Suprapubic skin (tissue), 4 donors: Measurements from ENCODE around the gene FRMD4A. TPM values are rescaled to one million over a fixed set of nuclear protein-coding genes. Genes with fewer than 3 reads are reported as not detected.
A peak's percentile ranks its signal among the peaks of the same experiment; 100 is the strongest.

Experiments used
- DNase-seq, 2 donors: peaks; one replicate each; pipeline ENCODE4 v3.0.0-alpha.2; 2019; ENCODE audit warnings: low spot score in 2 of 2
- H3K27ac ChIP-seq: fragments of 200-600 bp; sonication (generic); one replicate; pipeline ENCODE4 v1.5.1; 2019
- H3K27me3 ChIP-seq: fragments of 200-600 bp; sonication (generic); one replicate; pipeline ENCODE4 v1.5.1; 2019
- H3K36me3 ChIP-seq: fragments of 200-600 bp; sonication (generic); one replicate; pipeline ENCODE4 v1.5.1; 2019
- H3K4me1 ChIP-seq: fragments of 200-600 bp; sonication (generic); one replicate; pipeline ENCODE4 v1.5.1; 2019
- H3K4me3 ChIP-seq: fragments of 200-600 bp; sonication (generic); one replicate; pipeline ENCODE4 v1.5.1; 2019; ENCODE audit warnings: mild to moderate bottlenecking
- H3K9me3 ChIP-seq: fragments of 200-600 bp; sonication (generic); one replicate; pipeline ENCODE4 v1.5.1; 2019
- CTCF ChIP-seq, 2 donors: fragments of 200-600 bp in 1 of 2; fragments of 450-650 bp in 1 of 2; sonication (generic) in 1 of 2; IDR thresholded peaks; one replicate each; pipeline ENCODE4 v1.5.1; 2016 to 2019; ENCODE audit warnings: antibody characterized with exemption in 2 of 2, mild to moderate bottlenecking in 1 of 2, moderate library complexity in 1 of 2
- EP300 ChIP-seq: sonication (generic); formaldehyde crosslinking; IDR thresholded peaks from one replicate; pipeline ENCODE4 v1.6.1; 2017; ENCODE audit warnings: antibody characterized with exemption
- POLR2A ChIP-seq, 2 donors: fragments of 450-650 bp; IDR thresholded peaks; one replicate each; pipeline ENCODE4 v1.6.1; 2017; ENCODE audit warnings: antibody characterized with exemption in 2 of 2, mild to moderate bottlenecking in 2 of 2, moderate library complexity in 2 of 2
- POLR2AphosphoS5 ChIP-seq, 3 donors: sonication (generic); formaldehyde crosslinking; IDR thresholded peaks; one replicate each; pipeline ENCODE4 v1.6.1; 2017; ENCODE audit warnings: antibody characterized with exemption in 3 of 3
- WGBS: methylation state at CpG from one replicate; pipeline ENCODE4 v1.1.5; 2018; 5-methylcytosine and 5-hydroxymethylcytosine counted together
- total RNA-seq, 4 donors: library from RNA; depleted of rRNA; stranded (reverse); fragments of >200 nt; gene quantifications; one replicate each; pipeline ENCODE4 v1.1.0, GENCODE V29; 2016

FRMD4A gene
- total RNA-seq, 4 donors from 2014 or later, result 27.4 to 86.3 (median 58.0) TPM

DNA sequence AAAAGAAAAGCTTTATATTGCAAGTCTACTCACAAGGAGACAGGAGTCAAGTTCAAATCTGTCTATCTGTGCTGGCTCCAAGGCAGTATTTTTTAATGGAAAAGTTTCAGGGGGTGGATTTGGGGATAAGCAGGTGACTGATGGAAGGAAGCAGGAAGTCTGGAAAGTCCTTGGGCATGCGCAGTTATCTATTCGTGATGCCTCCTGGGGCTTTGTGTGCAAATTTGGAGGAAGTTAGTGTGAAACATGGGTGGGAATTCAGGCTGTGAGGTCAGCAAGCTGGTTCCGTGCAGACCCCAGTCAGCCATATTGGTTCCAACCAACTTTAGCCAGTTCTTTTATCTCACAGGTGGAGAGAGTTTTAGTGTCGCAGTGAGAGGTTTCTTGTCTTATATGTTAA, 140.0 kb downstream of the FRMD4A start:
- Histone ChIP-seq H3K27me3 (peaks cover 3% of the 10 kb centered on the region), H3K4me3 (no peak overlapping the region), H3K9me3 (no peaks in the 10 kb centered on the region), H3K4me1 (no peaks in the 10 kb centered on the region), H3K27ac (no peak overlapping the region), H3K36me3 (no peaks in the 10 kb centered on the region)
- TF ChIP-seq POLR2A (IDR thresholded peaks at IDR 0.05) (no peak), CTCF (IDR thresholded peaks at IDR 0.05) (no peak), POLR2AphosphoS5 (IDR thresholded peaks at IDR 0.05) (no peak), EP300 (no peak)
- WGBS, result 66% methylated on average over 4 of the region's 4 CpGs
- DNase-seq, result no peak

DNA sequence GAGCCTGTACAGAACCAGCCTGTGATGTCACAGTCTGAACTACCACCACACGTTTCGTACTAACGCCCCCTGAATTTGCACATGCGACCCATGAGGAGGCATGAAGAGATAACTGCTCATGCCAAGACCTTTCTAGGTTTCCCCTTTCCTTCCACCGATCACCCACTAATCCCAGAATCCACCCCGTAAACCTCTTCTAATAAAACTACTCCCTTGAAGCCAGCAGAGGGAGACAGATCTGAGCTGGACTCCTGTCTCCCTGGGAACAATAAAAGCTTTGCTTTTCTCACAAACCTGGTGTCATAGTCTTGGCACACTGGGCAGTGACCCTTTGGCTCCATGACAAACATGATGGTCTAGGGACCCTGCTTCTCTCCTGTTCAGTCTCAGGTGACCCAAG, 144.5 kb downstream of the FRMD4A start:
- 85% methylated on average over 6 of the region's 6 CpGs for WGBS
- H3K27ac ChIP-seq, result no peak overlapping the region
- H3K4me1 ChIP-seq, result peaks cover 8% of the 10 kb centered on the region
- no peaks in the 10 kb centered on the region for H3K9me3 ChIP-seq
- peak in 1 of 2 donors; percentile 1 for TF ChIP-seq CTCF (IDR thresholded peaks at IDR 0.05)
- no peak for TF ChIP-seq EP300
- no peaks in the 10 kb centered on the region for H3K36me3 ChIP-seq
- no peak overlapping the region for H3K4me3 ChIP-seq
- H3K27me3 ChIP-seq, result peaks cover 15% of the 10 kb centered on the region
- no peak for DNase-seq

GRCh38 chr10:14185316-14186045, 145.2 kb downstream of the FRMD4A start:
- DNase-seq, result no peak
- TF ChIP-seq CTCF (IDR thresholded peaks at IDR 0.05) (no peak), EP300 (no peak), POLR2A (IDR thresholded peaks at IDR 0.05) (no peak), POLR2AphosphoS5 (IDR thresholded peaks at IDR 0.05) (no peak)
- Histone ChIP-seq H3K36me3 (no peaks in the 10 kb centered on the region), H3K9me3 (no peaks in the 10 kb centered on the region), H3K27ac (peak overlapping the region; percentile 66), H3K4me1 (peaks cover 8% of the 10 kb centered on the region), H3K27me3 (peaks cover 22% of the 10 kb centered on the region), H3K4me3 (no peak overlapping the region)
- 56% methylated on average over 7 of the region's 7 CpGs for WGBS

DNA sequence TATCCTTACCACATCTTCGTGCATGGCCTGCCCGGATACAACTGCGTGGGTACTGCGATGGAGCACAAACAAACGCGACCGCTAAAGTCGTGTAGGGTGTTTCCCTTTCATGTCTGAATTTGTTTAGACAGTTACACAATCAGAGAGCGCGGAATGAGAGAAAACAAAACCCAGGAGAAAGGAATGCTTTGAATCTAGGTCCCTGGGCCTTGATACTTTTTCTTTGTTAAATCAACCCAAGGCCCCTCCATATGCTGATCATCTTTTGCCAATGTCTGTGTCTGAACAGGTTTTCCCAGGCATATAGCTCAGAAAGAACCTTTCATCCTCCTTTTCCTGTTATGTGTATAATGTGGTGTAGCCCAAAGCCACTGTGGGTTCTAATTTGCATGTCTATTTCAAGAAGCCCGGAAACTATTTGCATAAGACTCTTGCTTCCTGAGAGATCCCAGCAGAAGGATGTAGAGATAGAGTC, 145.8 kb downstream of the FRMD4A start:
- no peak overlapping the region for H3K4me3 ChIP-seq
- H3K27me3 ChIP-seq, result peaks cover 26% of the 10 kb centered on the region
- H3K9me3 ChIP-seq, result no peaks in the 10 kb centered on the region
- WGBS, result 56% methylated on average over 11 of the region's 11 CpGs
- H3K4me1 ChIP-seq, result peaks cover 8% of the 10 kb centered on the region
- TF ChIP-seq EP300 (no peak), POLR2A (IDR thresholded peaks at IDR 0.05) (no peak), POLR2AphosphoS5 (IDR thresholded peaks at IDR 0.05) (no peak), CTCF (IDR thresholded peaks at IDR 0.05) (no peak)
- H3K36me3 ChIP-seq, result no peaks in the 10 kb centered on the region
- peak overlapping the region; percentile 66 for H3K27ac ChIP-seq
- DNase-seq, result no peak

GRCh38 chr10:14182781-14183180, 147.9 kb downstream of the FRMD4A start:
- Histone ChIP-seq H3K27ac (no peak overlapping the region), H3K4me1 (peaks cover 8% of the 10 kb centered on the region), H3K9me3 (no peaks in the 10 kb centered on the region), H3K36me3 (no peaks in the 10 kb centered on the region), H3K27me3 (peaks cover 44% of the 10 kb centered on the region), H3K4me3 (no peak overlapping the region)
- TF ChIP-seq EP300 (no peak), POLR2AphosphoS5 (IDR thresholded peaks at IDR 0.05) (no peak), CTCF (IDR thresholded peaks at IDR 0.05) (no peak), POLR2A (IDR thresholded peaks at IDR 0.05) (no peak)
- 79% methylated on average over 4 of the region's 4 CpGs for WGBS
- DNase-seq, result no peak
